HG02852 (cell line): ENCODE data around the gene TNFRSF14.

ENCODE experiments used
- ATAC-seq: cut with Tn5 transposase; IDR thresholded peaks from one replicate; pipeline ENCODE4 v1.9.1; 2021; ENCODE audit warnings: mild to moderate bottlenecking, moderate library complexity; ENCODE audit not compliant: unreplicated experiment

Gene TNFRSF14

DNA sequence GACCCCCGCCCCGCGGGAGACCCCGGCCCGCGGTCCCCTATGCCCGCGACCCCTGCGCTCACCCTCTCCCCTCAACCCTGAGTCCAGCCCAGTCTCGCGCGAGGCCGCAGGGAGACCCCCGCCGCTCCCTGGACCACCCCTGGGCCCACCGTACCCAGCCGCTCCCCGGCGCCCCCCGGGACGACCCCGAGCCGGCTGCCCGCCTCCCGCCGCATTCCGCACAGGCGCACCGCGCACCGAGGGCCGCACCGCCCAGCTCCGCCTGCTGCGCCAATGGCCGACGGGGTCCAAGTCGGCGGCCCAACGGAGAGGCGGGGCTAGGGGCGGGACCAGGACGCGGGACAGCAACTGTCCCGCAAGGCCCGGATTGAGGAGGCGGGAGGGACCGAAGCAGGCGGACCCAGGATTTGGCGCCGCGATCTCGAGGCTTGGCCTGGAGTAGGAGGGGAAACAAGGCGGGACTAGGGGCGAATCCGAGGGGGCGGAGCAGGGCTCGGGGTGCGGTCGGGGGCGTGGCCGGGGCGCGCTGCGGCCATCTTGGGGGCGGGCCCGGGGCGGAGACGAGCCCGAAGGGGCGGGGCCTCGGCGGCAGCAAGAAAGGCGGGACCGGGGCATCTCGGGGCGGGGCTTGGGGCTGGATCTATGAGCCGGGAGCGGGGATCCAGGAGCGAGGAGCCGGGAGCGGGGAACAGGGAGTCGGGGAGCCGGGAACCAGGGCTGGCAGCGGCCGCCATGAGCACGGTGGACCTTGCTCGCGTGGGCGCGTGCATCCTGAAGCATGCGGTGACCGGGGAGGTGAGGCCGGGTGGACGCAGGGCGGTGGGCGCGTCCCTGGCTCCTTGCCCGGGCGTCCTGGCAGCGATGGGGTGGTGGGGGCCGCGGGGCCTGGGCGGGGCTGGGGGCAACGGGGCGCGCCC is 30.2 kb downstream of the TNFRSF14 start, which contains the start of gene PRXL2B:
Gene PRXL2B, plus strand, starts transcription at position 624 of the 917 bp plus-strand sequence. Its CDS starts 109 bp downstream, at position 733.
- ATAC-seq = peak; percentile 69

DNA sequence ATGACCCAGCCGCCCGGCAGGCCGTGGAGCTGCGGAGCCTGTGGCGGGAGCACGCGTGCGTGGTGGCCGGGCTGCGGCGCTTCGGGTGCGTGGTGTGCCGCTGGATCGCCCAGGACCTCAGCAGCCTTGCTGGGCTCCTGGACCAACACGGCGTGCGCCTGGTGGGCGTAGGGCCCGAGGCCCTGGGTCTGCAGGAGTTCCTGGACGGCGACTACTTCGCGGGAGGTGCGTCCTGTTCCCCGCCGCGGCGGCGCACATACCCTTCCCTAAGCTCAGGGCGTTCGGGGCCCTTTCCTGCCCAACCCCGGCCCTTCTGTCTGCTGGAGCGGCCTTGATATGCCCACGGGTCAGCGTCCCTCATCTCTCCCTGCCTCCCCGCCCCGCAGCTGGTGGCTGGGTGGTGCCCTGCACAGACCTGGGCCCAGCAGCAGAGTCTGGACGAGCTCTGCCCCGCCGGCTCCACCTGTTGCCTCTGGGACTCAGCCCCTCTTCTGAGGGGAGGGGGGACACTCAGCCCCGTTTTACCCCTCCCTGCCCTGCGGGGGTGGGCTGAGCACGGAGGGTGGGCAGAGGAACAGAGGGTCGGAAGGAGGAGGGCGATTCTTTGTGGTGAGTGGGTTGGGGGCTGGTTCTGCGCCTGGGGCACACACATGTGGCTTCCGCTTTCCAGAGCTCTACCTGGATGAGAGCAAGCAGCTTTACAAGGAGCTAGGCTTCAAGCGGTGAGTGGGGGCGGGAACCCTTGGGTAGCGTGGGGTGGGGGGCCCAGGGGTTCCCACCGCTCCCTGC is 31.1 kb downstream of the TNFRSF14 start:
- ATAC-seq = no peak

DNA sequence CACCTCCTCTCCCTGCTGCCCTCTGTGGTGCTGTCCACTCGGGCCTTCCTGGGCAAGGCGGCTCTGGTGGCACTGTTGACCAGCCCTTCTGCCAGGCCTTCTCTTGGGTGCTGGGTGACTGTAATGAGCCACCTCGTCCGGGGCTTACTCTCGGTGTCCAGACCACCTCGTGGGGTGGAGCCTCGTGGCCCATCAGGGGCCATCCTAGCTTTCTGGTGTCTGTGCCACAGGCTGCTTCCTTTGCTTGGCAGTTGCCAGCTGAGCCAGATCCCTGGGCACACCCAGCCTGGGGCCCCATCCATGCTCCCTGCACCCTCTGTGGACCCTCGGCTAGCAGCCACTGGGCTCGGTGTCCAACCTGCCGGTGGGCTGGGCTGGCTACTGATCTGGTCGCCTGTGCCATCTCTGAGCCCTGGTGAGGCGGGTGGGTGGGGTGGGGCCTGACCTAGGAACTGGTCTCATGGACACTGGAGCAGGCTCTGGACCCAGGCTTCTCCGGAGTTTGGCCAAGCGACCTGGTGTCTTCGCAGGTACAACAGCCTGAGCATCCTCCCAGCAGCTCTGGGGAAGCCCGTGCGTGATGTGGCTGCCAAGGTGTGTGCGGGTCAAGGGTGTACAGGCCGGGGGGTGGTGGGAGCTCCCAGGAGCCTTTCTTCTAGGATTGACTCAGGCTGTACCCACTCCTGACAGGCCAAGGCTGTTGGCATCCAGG is 31.8 kb downstream of the TNFRSF14 start:
- ATAC-seq = no peak

DNA sequence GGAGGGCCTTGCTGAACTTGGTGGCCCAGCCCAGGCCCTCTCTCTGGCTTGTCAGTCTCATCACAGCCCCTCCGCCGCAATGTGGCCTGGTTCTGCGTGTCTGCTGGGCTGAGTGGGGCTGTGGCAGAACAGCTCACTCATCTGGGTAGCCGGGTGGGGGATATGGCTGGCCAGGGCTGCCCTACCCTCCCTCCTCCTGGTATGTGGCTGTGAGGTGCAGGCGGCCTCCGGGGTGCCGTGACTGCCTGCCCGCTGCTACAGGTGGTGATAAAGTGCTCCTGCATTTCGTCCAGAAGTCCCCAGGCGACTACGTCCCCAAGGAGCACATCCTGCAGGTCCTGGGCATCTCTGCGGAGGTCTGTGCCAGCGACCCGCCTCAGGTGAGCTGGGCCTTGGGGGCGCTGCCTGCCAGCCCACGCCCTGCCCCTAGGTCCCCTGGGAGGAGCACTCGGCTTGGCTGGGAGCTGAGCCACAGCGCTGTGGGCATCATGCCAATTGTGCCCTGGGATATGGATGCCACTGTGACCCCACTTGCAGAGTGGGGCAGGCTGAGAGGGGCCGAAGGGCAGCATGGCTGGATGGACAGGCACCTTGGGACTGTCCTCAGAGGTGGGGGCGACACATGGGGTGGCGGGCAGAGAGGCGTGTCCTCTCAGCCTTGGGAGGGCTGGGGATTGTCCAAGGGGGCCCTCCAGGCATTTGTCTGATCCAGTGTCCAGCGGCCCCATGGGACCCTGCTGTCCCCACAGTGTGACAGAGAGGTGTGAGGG is 32.7 kb downstream of the TNFRSF14 start:
- ATAC-seq = no peak

DNA sequence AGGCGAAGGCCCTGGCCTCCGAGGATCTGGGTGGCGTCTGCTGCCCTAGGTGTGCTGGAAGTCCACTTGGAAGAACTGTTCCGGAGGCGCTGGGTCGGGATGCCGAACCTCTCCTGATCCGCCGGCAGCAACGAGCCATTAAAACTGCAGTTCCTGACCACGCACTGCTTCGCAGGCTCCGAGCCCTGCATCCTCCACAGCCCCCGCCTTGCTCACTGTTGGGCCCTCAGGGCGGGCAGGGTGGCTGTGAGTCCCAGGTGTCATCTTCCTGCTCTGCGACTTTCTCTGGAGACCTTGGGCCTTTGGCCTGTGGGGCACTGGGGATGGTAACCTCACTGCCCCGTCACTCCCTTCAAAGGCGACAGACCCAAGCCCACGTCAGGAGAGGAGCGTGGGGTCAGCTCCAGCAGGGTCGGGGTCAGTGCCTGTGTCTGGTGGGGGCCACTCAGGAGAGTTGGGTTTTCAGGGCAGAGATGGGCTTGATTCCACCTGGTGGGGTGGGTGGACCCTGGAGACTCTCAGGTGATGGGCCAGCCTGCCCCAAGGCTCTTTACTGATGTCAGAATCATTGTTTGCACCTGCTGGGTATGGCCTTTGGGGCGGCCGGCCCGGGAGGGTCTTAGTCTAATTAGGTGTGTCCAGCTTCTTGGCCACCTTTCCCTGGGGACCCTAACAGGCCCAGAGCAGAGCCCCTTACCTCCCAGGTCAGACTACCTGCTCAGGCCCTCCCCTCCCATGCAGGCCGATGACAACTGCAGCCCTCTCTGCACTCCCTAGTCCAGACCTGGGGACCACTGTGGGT is 33.5 kb downstream of the TNFRSF14 start:
- ATAC-seq = no peak

DNA sequence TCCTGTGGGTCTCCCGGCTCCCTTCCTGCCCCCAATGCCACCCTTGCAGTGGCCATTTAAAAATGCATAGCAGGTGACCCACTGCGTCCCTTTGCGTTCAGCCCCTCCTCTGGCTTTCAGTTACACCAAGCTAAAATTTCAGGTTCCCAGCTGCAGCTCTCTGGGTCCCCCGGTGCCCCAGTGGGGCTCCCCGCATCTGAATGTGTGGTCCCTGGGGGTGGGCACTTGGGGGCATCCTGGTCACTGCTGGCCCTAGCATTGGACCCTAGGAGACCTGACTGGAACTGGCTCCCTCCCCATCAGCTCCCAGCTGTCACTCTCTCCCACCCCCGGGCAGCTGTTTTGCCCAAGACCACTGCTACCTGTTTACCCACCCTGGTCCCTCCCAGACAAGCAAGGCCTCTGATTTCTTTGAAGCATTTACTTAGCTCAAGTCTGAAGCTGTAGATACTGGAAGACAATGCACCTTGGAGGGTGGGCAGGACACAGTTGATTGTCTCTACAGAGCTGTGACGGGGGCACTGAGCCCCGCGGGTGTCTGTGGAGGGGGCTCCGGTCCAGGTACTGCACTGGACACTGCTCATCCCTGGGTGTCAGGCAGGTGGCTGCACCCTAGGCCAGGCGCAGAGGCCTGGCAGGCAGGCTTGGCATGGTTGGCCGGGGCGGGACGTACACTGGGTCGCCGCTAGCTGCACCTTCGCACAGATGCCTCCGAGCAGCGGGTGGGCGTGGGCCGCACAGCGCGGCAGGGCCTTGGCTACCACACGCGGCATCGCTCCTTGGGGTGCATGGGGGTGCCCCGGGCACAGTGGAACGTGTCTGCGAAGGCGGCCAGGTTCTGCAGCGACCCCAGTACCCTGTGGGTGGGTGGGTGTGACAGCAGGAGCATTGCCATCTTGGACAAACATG is 34.3 kb downstream of the TNFRSF14 start:
- no peak for ATAC-seq

DNA sequence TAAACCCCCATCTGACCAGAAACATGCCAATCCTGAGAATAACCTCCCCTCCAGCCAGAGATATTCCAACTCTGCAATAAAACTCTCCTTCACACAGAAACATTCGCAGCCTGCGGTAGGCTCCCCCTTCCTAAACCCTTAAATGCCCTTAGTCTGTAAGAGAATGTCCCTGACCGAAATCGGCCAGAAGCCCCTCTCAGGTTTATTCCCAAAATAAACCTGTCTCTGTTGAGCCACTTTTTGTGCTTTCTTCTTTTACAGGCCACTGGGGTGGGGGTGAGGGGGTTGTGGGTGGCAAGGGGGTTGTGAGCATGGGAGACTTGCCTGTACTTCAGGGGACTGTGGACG is 35.0 kb downstream of the TNFRSF14 start:
- no peak for ATAC-seq

DNA sequence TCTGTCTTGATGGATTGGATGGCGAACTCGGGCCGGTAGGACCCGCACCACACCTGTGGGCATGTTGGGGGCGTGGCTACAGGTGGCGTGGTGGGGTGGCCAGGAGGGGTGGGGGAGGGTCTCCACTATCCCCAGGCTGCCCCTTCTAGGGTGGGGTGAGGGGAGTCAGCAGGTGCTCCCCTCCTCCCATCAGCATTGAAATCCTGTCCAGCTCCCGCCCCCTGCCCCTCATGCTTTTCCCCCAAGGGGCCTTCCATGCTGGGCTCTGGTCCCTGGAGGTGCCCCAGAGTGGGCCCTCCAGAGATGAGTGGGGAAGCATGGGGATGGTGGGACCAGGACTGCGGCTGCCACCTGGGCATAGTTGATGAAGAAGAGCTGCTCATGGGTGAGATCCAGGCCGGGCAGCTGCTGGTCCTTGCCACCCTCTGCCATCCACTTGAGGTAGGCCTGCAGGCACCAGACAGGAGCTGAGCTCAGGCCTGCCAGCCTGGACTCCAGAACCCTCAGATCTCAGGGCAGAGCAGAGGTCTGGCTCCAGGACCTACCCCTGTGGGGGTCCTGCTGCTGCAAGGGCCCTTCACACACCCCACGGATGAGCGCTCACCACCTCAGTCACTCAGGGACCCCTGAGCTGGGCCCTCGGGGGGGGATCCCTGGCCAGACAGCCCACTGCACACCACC is 35.5 kb downstream of the TNFRSF14 start:
- ATAC-seq = no peak

DNA sequence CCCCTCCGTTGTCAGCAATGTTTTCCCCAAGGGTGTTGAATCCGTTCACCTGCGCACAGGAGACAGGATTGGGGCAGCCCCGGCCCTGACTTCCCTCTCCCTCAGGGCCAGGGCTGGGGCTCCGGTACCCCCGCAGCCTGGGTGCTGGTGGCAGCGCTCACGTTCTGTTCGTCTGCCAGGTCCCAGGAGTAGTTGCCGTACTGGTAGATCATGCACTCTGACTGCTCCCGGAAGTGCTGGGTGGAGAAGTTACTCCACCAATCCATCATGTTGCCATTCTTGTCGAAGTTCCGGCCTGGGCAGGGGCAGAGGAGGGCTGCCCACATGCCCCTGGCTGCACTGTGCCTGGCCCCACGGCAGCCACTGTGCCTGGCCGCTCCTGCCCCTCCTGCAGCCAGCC is 36.5 kb downstream of the TNFRSF14 start:
- ATAC-seq = no peak

DNA sequence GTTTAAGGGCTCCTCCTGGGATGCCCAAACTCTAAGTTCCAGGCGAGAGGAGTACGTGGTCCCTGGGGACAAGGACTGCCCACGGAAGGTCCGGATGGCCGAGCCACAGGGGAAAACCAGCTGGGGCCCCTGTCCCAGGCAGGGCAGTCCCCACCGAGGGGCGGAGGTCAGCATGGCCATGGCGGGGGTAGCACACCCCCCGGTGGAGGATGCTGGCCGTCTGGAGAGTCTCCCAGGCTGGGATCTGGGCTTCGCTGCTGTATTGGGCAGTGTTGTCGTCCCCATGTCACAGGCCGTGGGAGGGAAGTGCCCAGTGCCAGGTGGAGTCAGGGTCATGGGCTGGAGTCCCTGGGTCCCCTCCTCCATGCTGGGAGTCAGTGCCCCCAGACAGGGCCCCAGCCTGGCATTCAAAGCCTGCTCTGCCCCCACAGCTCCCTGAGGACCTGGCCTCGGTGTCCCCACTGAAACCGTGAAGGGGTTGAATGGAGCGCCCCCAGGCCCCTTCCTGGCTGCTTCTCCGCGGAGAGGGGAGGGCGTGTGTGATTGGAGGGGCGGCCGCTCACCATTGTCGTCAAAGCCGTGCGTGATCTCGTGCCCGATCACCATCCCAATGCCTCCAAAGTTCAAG is 37.2 kb downstream of the TNFRSF14 start:
- ATAC-seq = no peak

DNA sequence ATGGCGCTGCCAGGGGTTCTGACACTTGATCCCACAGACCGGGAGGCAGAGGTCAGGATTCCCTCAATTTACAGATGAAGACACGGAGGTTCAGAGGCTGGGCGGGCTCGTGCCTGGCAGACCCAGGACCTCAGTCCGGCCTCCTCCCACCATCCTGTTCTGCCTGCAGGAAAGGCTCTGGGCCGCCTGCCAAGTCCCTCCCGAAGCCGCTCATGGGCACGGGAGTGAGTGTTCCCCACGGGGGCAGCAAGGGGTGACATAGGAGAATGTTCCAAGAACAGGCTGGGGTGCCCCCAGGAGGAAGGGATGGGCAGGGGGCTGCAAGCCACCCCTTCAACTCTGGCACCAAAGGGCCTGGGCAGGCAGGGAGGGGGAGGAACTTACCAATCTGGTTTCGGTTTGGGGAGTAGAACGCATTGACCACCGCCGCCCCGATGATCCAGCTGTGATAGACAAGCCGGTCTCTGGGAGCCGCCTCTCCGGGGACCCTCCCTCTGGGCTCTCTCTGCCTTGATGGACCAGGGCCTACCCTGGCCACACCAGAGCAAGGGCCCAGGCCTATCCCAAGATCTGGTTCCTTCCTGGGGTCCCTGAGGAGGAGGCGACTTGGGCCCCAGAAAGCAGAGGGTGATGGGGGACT is 38.0 kb downstream of the TNFRSF14 start:
- ATAC-seq = no peak

DNA sequence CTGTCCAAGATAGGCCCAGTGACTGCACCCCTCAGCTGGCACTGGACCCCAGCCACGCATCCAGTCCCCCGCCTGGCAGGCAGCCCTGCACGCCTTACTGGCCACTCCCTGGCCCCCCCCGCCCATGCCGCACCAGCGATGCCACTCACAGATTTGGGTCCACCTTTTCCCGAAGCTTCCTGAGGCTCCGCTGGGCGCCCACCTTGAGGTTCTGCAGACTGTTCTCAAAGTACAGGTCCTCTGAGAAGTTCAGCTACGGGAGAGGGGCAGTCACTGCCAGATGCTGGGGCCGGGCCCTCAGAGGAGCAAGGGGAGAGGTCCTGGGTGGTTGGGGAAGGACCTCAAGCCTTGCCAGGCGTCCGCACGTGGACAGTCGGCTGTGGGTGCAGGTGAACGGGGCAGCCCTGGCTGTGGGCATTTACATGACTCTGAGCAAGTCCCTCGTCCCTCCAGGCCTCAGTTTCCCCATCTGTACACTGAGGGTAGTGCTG is 38.5 kb downstream of the TNFRSF14 start:
- no peak for ATAC-seq

DNA sequence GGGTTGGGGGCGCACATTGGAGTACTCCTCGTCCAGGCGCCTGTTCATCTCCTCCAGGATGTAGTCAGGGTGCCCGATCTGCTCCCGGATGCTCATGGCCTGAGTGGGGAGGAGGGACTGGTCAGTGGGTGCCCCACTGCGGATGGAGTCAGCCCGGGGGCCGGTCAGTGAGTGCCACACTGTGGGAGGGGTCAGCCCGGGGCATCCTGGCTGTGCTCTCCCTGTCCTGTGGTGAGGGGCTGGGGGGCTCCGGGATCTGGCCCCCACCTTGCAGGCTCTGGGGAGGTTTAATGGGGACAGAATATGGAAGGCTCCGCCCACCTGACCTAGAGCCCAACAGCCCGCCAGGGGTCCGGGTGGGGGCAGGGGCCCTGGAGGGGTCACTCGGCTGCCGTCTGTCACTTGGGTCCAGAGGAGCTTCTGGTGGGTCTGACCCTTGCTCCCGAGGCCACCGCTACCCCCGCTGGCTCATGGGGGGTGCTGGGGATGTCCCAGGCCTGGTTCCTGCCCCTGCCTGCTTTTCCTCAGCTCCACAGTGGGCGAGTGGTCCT is 39.2 kb downstream of the TNFRSF14 start:
- no peak for ATAC-seq

DNA sequence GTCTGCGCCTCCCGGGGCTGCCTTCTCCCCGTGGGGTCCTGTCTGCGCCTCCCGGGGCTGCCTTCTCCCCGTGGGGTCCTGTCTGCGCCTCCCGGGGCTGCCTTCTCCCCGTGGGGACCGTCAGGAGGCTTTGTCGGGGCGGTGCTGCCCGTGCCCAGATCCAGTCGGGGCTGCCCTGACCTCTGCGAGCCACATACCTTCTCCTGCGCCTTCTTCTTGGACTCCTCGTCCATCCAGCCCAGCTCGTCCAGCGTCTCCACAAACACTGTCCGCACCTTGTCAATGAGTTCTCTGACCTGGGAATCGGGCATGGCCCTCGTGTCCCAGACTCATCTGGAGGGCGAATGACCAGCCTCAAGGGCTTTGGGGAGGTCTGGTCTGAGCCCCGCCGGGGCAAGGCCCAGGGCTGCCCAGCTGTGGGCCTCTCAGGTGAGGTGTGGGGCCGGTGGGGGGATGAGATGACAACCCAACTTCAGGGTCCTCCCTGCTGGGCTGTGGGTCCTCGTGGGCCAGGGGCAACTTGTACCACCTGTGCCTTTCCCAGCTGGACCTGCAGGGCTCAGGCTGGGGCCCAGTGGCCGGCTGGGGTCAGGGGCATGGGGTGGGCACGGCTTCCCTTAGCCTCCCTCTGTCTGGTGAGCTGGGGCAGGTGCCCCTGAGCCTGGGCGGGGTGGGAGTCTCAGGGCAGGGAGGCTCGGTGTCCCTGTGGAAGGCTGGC is 39.8 kb downstream of the TNFRSF14 start:
- ATAC-seq = no peak

DNA sequence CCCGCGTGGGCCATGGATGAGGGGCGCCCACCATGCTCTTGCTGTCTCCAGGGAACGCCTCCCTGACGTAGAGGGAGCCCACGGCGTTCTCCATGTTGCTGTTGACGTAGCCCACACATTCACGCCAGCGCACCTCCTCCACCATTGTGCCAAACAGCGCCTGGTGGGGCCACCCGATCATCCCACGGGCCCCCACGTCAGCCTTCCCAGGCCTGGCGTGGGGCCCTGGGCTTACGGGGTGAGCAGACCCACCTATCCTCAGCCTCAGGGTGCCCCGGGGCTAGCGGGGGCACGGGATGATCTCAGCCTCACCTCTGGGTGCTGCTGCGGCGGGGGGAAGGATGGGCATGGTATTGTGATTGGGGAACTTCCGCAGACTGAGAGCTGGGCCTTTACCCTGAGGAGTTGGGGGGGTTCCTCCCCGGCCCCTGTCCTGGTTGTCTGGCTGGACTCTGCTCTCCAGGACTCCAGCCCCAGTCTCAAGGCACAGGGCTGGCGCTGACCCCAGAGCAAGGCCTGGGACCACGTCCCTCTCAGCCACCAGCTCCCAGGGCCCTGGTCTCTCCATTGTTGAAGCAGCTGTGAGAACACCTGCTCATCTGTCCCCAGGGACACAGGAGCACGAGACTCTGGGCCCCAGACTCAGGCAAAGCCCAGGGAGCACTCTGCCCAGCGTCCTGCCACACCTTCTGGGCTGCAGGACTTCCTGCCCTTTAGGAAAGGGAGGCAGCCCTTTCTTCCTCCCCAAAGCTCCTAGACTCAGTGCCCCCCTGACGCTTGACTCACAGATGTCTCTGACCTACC is 40.6 kb downstream of the TNFRSF14 start:
- no peak for ATAC-seq
